Hepatocyte (in vitro differentiated cells): ENCODE results near the gene ZNF841. TPM values are rescaled to one million over a fixed set of nuclear protein-coding genes. Genes with fewer than 3 reads are reported as not detected.

ENCODE experiments used
- DNase-seq: peaks from one replicate; pipeline ENCODE4 v3.0.0-alpha.2; 2016; ENCODE audit warnings: low spot score
- H2AFZ ChIP-seq: fragments of 200-600 bp; sonication (generic); 2 replicates; pipeline ENCODE4 v1.6.0; 2016; ENCODE audit warnings: antibody characterized with exemption, mild to moderate bottlenecking
- H3K27ac ChIP-seq: fragments of 200-600 bp; sonication (generic); 2 replicates; pipeline ENCODE4 v1.5.1; 2016; ENCODE audit warnings: mild to moderate bottlenecking
- H3K27me3 ChIP-seq: fragments of 200-600 bp; sonication (generic); 2 replicates; pipeline ENCODE4 v1.6.1; 2016
- H3K36me3 ChIP-seq: fragments of 200-600 bp; sonication (generic); replicated peaks from 2 replicates; pipeline ENCODE4 v1.5.1; 2016; ENCODE audit warnings: low read depth; ENCODE audit not compliant: insufficient read depth
- H3K4me1 ChIP-seq: fragments of 200-600 bp; sonication (generic); 2 replicates; pipeline ENCODE4 v1.5.1; 2016; ENCODE audit warnings: mild to moderate bottlenecking, moderate library complexity; ENCODE audit not compliant: insufficient read depth
- H3K4me2 ChIP-seq: fragments of 200-600 bp; sonication (generic); 2 replicates; pipeline ENCODE4 v1.6.0; 2016
- H3K4me3 ChIP-seq: fragments of 200-600 bp; sonication (generic); 2 replicates; pipeline ENCODE4 v1.5.1; 2016; ENCODE audit warnings: mild to moderate bottlenecking
- H3K79me2 ChIP-seq: fragments of 200-600 bp; sonication (generic); 2 replicates; pipeline ENCODE4 v1.6.0; 2017; ENCODE audit warnings: mild to moderate bottlenecking
- H3K9me2 ChIP-seq: fragments of 200-600 bp; sonication (generic); replicated peaks from 2 replicates; pipeline ENCODE4 v1.6.0; 2017; ENCODE audit warnings: mild to moderate bottlenecking; ENCODE audit not compliant: insufficient read depth
- H3K9me3 ChIP-seq: fragments of 200-600 bp; sonication (generic); 2 replicates; pipeline ENCODE4 v1.5.1; 2016; ENCODE audit warnings: low read depth, mild to moderate bottlenecking
- H4K20me1 ChIP-seq: fragments of 200-600 bp; sonication (generic); 2 replicates; pipeline ENCODE4 v1.6.0; 2016; ENCODE audit warnings: mild to moderate bottlenecking; ENCODE audit not compliant: insufficient read depth, poor library complexity, severe bottlenecking
- CTCF ChIP-seq: fragments of 200-600 bp; sonication (generic); IDR thresholded peaks from 2 replicates; pipeline ENCODE4 v1.5.1; 2016; ENCODE audit warnings: antibody characterized with exemption, mild to moderate bottlenecking; ENCODE audit not compliant: poor library complexity
- EZH2 ChIP-seq: fragments of 200-600 bp; sonication (generic); IDR thresholded peaks from 2 replicates; pipeline ENCODE4 v1.6.1; 2016; ENCODE audit warnings: antibody characterized with exemption, mild to moderate bottlenecking, borderline replicate concordance
- EZH2phosphoT487 ChIP-seq: fragments of 200-600 bp; sonication (generic); IDR thresholded peaks from one replicate; pipeline ENCODE4 v1.6.1; 2018; ENCODE audit warnings: antibody characterized with exemption, mild to moderate bottlenecking, low read depth, moderate library complexity; ENCODE audit not compliant: unreplicated experiment, severe bottlenecking
- WGBS: methylation state at CpG from one replicate; pipeline ENCODE4 v1.1.6; 2016; ENCODE audit warnings: low lambda C conversion rate; ENCODE audit errors: missing lambda C conversion rate; 5-methylcytosine and 5-hydroxymethylcytosine counted together
- polyA plus RNA-seq: library from polyadenylated mRNA; unstranded; fragments of >200 nt; fragmentation: Nextera tagmentation; extraction: Ambion mirVana; gene quantifications from 2 replicates; pipeline ENCODE4 v1.2.1, GENCODE V29; 2016
- small RNA-seq: library from RNA; depleted of rRNA; stranded (forward); fragments of <200 nt; gene quantifications from one replicate; pipeline ENCODE3, GENCODE V24; 2014
- total RNA-seq: library from RNA; depleted of rRNA; stranded (reverse); fragments of >200 nt; gene quantifications from 2 replicates; pipeline ENCODE4 v1.2.3, GENCODE V29; 2014

Gene ZNF841
- total and polyA plus RNA-seq, 2 experiments from 2014 or later, result 4.1 to 21.8 TPM

- H4K20me1 ChIP-seq, result no peaks in the 10 kb centered on the region
- TF ChIP-seq EZH2phosphoT487, result no peak
- no peak for TF ChIP-seq CTCF
- no peak for TF ChIP-seq EZH2
- H3K79me2 ChIP-seq, result peaks cover 33% of the 10 kb centered on the region
- H3K36me3 ChIP-seq, result peaks cover 9% of the 10 kb centered on the region
- H3K27ac ChIP-seq, result no peak overlapping the region
- H3K4me3 ChIP-seq, result no peak overlapping the region
- no peaks in the 10 kb centered on the region for H3K27me3 ChIP-seq
- H3K9me3 ChIP-seq, result peaks cover 63% of the 10 kb centered on the region
- WGBS, result 98% methylated on average over 15 of the region's 15 CpGs
- DNase-seq, result no peak
- no peaks in the 10 kb centered on the region for H3K9me2 ChIP-seq
- no peak overlapping the region for H2AFZ ChIP-seq
- peaks cover 6% of the 10 kb centered on the region for H3K4me1 ChIP-seq
- no peak overlapping the region for H3K4me2 ChIP-seq
Measured at GRCh38 chr19:52022193-52022592, 73.4 kb downstream of the ZNF841 start.

- Histone ChIP-seq H3K9me2 (no peaks in the 10 kb centered on the region), H3K4me2 (no peak overlapping the region), H4K20me1 (no peaks in the 10 kb centered on the region), H3K27me3 (no peaks in the 10 kb centered on the region), H3K4me3 (no peak overlapping the region), H3K79me2 (peaks cover 17% of the 10 kb centered on the region), H3K9me3 (peaks cover 79% of the 10 kb centered on the region), H3K36me3 (peaks cover 22% of the 10 kb centered on the region), H3K4me1 (no peaks in the 10 kb centered on the region), H2AFZ (no peak overlapping the region), H3K27ac (no peak overlapping the region)
- DNase-seq, result no peak
- WGBS, result 94% methylated on average over 4 of the region's 4 CpGs
- TF ChIP-seq CTCF (no peak), EZH2phosphoT487 (no peak), EZH2 (no peak)
Measured at GRCh38 chr19:52020506-52020905, 75.1 kb downstream of the ZNF841 start.

Small RNAs within 50 kb of the gene (small RNA-seq; reads per million reads assigned to genes)
- 0.34 reads per million, percentile 15 among the genes with 10 or more reads in this experiment for gene RPL37P23

Other genes starting within 250 kb of the ZNF841 start
- 10.4 and 16.3 TPM in 2 replicates for gene ZNF577, start 207.8 kb downstream of the ZNF841 start, total RNA-seq
- 7.4 and 11.1 TPM in 2 replicates for gene ZNF577, start 207.8 kb downstream of the ZNF841 start, polyA plus RNA-seq
- gene ZNF649, start 190.7 kb downstream of the ZNF841 start, total RNA-seq, result 13.6 and 16.0 TPM in 2 replicates
- 4.9 and 8.6 TPM in 2 replicates for gene ZNF649, start 190.7 kb downstream of the ZNF841 start, polyA plus RNA-seq
- gene ZNF613, start 168.3 kb downstream of the ZNF841 start, total RNA-seq, result 4.3 and 6.5 TPM in 2 replicates
- gene ZNF613, start 168.3 kb downstream of the ZNF841 start, polyA plus RNA-seq, result 3.8 and 5.2 TPM in 2 replicates
- 3.5 and 4.3 TPM in 2 replicates for gene ZNF350, start 108.9 kb downstream of the ZNF841 start, total RNA-seq
- 3.1 and 5.0 TPM in 2 replicates for gene ZNF350, start 108.9 kb downstream of the ZNF841 start, polyA plus RNA-seq
- gene ZNF615, start 87.6 kb downstream of the ZNF841 start, total RNA-seq, result 11.6 and 17.6 TPM in 2 replicates
- gene ZNF615, start 87.6 kb downstream of the ZNF841 start, polyA plus RNA-seq, result 3.4 and 4.9 TPM in 2 replicates
- 10.7 and 10.8 TPM in 2 replicates for gene ZNF614, start 67.4 kb downstream of the ZNF841 start, total RNA-seq
- 4.2 and 5.5 TPM in 2 replicates for gene ZNF614, start 67.4 kb downstream of the ZNF841 start, polyA plus RNA-seq
- 7.4 and 10.1 TPM in 2 replicates for gene ZNF432, start 46.9 kb downstream of the ZNF841 start, total RNA-seq
- gene ZNF432, start 46.9 kb downstream of the ZNF841 start, polyA plus RNA-seq, result 3.4 and 4.8 TPM in 2 replicates
- 9.1 and 10.7 TPM in 2 replicates for gene ZNF616, start 44.2 kb upstream of the ZNF841 start, total RNA-seq
- gene ZNF616, start 44.2 kb upstream of the ZNF841 start, polyA plus RNA-seq, result 4.6 and 7.8 TPM in 2 replicates
- 4.3 and 9.4 TPM in 2 replicates for gene ZNF836, start 75.9 kb upstream of the ZNF841 start, total RNA-seq
- 2.9 and 4.4 TPM in 2 replicates for gene ZNF836, start 75.9 kb upstream of the ZNF841 start, polyA plus RNA-seq
- gene PPP2R1A, start 94.3 kb upstream of the ZNF841 start, total RNA-seq, result 171 and 181 TPM in 2 replicates
- 283 and 304 TPM in 2 replicates for gene PPP2R1A, start 94.3 kb upstream of the ZNF841 start, polyA plus RNA-seq
- gene ZNF766, start 173.8 kb upstream of the ZNF841 start, total RNA-seq, result 8.3 and 11.4 TPM in 2 replicates
- 11.6 and 13.1 TPM in 2 replicates for gene ZNF766, start 173.8 kb upstream of the ZNF841 start, polyA plus RNA-seq
- gene ZNF480, start 201.4 kb upstream of the ZNF841 start, total RNA-seq, result 8.7 and 10.5 TPM in 2 replicates
- gene ZNF480, start 201.4 kb upstream of the ZNF841 start, polyA plus RNA-seq, result 16.1 and 17.9 TPM in 2 replicates
- gene ZNF610, start 240.5 kb upstream of the ZNF841 start, total RNA-seq, result 4.1 and 5.7 TPM in 2 replicates
- 4.7 and 5.3 TPM in 2 replicates for gene ZNF610, start 240.5 kb upstream of the ZNF841 start, polyA plus RNA-seq